Left ventricle myocardium inferior (tissue), 1 donor: ENCODE measurements around the gene CEACAM20. TPM values are rescaled to one million over a fixed set of nuclear protein-coding genes. Genes with fewer than 3 reads are reported as not detected.

Experiments
- total RNA-seq: library from RNA; stranded (reverse); fragmentation: NEBNext Ultra II Directional; extraction: Animal tissue kit (Norgen Biotek cat#: 25700); gene quantifications from one replicate; pipeline ENCODE4 v1.2.1, GENCODE V29; 2021
- donor health status: DM: no; HTN: yes; CAD: no; lungs with severe emphysema.

CEACAM20 gene
- total RNA-seq, 1 donor from 2014 or later: not detected

Other genes with a start within 250 kb of the CEACAM20 start
- gene ZNF235, start 224.7 kb downstream of the CEACAM20 start, total RNA-seq: 4.8 TPM
- 3.5 TPM for gene ZNF112, start 173.0 kb downstream of the CEACAM20 start, total RNA-seq
- 5.4 TPM for gene ZNF285, start 128.1 kb downstream of the CEACAM20 start, total RNA-seq
- 5.3 TPM for gene ZNF229, start 81.2 kb downstream of the CEACAM20 start, total RNA-seq
- gene ZNF180, start 29.2 kb downstream of the CEACAM20 start, total RNA-seq: 4.8 TPM
- gene IGSF23, start 83.9 kb upstream of the CEACAM20 start, total RNA-seq: not detected
- gene PVR, start 114.2 kb upstream of the CEACAM20 start, total RNA-seq: 33.5 TPM
- 2.2 TPM for gene CEACAM19, start 141.8 kb upstream of the CEACAM20 start, total RNA-seq
- gene CEACAM16, start 169.5 kb upstream of the CEACAM20 start, total RNA-seq: not detected
- gene BCL3, start 219.0 kb upstream of the CEACAM20 start, total RNA-seq: 15.0 TPM
- not detected for gene CBLC, start 248.2 kb upstream of the CEACAM20 start, total RNA-seq